ENCODE measurements around the gene KLHL10.
"Not testable (repeated sequence)": the region's sequence is repeated elsewhere in the genome, so short reads cannot be mapped to it uniquely, and the experiment has no call there.

The KLHL10 gene

GRCh38 chr17:41813699-41814124 lies 23.9 kb upstream of the KLHL10 start:
- DNase-seq, result no peak

GRCh38 chr17:41814195-41814594 lies 23.4 kb upstream of the KLHL10 start:
- DNase-seq, result no peak

- no peak for DNase-seq
Observed at GRCh38 chr17:41816637-41817320, 20.8 kb upstream of the KLHL10 start.

DNA sequence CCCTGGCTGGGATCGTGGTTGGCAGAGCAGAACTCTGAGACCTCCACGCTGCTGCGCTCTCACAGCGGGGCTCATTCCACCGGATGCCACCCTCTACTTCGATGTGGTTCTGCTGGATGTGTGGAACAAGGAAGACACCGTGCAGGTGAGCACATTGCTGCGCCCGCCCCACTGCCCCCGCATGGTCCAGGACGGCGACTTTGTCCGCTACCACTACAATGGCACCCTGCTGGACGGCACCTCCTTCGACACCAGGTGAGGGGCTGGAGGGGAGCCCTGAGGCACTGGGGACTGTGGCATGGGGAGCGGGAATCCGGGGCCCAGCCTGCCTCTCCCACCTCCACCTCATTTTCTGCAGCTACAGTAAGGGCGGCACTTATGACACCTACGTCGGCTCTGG lies 19.6 kb upstream of the KLHL10 start:
- no peak for DNase-seq

- no peak for DNase-seq
Observed at GRCh38 chr17:41821776-41822175, 15.8 kb upstream of the KLHL10 start.

DNA sequence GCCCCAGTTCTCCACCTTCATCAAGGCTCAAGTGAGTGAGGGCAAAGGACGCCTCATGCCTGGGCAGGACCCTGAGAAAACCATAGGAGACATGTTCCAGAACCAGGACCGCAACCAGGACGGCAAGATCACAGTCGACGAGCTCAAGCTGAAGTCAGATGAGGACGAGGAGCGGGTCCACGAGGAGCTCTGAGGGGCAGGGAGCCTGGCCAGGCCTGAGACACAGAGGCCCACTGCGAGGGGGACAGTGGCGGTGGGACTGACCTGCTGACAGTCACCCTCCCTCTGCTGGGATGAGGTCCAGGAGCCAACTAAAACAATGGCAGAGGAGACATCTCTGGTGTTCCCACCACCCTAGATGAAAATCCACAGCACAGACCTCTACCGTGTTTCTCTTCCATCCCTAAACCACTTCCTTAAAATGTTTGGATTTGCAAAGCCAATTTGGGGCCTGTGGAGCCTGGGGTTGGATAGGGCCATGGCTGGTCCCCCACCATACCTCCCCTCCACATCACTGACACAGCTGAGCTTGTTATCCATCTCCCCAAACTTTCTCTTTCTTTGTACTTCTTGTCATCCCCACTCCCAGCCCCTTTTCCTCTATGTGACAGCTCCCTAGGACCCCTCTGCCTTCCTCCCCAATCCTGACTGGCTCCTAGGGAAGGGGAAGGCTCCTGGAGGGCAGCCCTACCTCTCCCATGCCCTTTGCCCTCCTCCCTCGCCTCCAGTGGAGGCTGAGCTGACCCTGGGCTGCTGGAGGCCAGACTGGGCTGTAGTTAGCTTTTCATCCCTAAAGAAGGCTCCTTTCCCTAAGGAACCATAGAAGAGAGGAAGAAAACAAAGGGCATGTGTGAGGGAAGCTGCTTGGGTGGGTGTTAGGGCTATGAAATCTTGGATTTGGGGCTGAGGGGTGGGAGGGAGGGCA lies 15.1 kb upstream of the KLHL10 start:
- no peak for DNase-seq

DNA sequence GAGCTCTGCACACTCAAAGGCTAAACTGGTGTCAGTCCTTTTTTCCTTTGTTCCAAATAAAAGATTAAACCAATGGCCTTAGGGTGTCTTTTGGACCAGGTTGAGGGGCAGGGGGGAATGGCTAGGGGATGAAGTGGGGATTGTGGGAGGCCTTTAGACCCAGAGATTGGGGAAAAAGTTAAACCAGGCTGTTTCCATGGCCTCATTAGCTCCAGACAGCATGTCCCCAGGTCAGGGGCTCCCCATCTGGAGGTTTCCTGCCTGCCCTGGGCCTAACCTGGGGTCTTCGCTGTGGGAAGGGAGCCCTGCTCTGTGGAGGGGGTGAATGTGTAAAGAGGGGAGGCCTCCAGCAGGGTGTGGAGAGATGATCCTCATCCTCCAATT lies 14.5 kb upstream of the KLHL10 start:
- DNase-seq, result no peak

- DNase-seq, result no peak
Observed at GRCh38 chr17:41823580-41823979, 14.0 kb upstream of the KLHL10 start.

GRCh38 chr17:41824086-41824485 lies 13.5 kb upstream of the KLHL10 start:
- no peak for DNase-seq

DNA sequence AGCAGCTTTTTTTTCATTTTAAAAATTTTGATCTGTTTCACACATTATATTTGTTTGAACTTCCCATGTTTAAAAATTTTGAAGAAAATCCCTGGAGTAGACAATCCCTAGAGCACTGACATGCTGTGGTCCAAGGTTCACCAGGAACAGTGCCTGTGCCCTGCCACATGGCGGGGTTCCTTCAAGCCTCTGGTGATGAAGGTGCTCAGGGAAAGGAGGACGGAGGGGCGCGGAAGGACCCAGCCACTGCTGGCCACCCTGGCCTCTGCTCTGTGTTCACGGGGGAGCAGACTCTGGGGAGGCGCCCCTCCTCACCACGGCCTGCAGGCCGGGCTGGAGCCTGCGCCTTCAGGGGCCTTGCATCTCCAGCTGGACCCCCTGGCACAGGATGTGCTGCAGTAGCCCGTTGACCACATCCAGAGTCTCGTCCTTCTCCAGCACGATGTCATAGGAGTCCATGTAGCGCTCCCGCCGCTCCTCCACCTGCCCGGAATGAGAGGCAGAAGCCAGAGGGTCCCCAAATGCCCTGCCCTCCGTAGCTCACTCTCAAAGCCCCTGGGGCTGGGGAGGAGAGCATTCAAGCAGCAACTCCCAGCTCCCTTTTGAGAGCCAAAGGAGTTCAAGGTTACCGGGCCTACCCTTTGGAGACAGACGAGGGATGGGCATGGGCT lies 12.3 kb upstream of the KLHL10 start:
- DNase-seq, result no peak

DNA sequence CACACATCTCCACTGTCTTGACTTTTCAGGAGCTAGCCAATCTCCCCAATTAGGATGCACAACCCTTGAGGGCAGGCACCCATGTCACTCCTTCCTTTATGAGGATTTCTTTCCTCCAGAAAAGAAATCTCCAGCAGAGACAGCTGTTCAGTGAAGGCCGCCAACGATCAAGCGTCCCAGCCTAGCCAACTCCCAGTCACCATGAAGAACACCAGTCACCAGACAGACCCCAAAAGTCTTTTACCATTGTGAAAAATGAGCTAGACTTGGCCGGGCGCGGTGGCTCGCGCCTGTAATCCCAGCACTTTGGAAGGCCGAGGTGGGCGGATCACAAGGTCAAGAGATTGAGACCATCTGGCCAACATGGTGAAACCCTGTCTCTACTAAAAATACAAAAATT lies 7.7 kb upstream of the KLHL10 start:
- DNase-seq, result not testable (repeated sequence)

GRCh38 chr17:41835214-41835799 lies 2.3 kb upstream of the KLHL10 start:
- no peak for DNase-seq

DNA sequence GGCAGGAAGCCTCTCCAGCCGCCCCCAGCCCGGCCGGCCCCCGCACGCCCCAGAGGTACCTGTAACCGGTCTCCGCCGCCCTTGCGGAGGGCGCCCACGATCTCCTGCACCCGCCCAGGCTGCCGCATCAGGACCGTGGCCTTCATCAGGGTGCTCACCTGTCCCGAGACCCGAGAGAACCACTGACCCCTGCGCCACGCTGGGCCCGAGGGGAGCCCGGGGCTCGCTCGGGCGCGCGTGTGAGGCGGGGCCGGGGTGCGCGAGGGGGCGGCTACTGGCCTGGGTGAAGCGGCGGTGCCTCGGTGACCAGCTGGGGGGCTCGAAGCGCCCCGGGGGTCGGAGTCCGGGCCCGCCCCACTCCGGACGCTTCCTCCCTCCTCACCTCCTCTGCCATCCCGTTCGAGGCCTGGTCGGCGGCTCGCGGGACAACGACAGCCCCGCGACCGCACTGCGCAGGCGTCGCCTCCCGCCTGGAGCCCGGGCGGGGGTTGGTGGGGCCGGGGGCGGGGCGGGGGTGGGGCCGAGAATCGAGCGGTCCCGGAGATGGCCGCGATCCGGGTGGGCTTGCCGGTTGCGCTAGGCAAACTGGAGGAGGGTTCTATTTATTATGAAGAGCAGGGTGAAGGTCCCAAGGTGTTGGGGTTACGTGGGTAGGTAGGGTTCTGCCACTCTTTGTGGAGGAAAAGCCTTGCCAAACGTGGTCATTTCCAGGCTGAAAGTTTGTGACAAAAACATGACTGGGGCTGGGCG lies 1.6 kb upstream of the KLHL10 start, which contains the start of gene NT5C3B:
Gene NT5C3B (minus strand): TSS at position 433 of the 750 bp plus-strand sequence. CDS start 39 bp downstream, at position 394.
- no peak for DNase-seq

DNA sequence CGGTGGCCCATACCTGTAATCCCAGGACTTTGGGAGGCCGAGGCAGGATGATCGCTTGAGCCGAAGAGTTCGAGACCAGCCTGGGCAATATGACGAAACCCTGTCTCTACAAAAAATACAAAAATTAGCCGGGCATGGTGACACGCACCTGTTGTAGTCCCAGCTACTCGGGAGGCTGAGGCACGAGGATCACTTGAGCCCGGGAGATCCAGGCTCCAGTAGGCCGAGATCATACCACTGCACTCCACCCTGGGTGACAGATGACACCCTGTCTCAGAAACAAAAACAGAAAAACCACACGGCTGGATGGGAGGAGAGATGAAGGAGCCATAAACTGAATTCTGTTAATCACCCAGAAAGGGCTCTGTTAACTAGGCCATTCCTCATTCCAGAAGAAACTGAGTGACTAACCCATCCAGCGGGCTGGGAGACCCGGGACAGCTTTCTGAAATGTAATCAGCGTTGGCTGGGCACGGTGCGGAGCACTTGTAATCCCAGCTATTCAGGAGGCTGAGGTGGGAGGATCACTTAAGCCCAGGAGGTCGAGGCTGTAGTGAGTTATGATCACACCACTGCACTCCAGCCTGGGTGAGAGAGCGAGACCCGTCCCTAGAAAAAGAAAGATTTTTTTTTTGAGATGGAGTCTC lies 952 bp upstream of the KLHL10 start:
- DNase-seq, result no peak

DNA sequence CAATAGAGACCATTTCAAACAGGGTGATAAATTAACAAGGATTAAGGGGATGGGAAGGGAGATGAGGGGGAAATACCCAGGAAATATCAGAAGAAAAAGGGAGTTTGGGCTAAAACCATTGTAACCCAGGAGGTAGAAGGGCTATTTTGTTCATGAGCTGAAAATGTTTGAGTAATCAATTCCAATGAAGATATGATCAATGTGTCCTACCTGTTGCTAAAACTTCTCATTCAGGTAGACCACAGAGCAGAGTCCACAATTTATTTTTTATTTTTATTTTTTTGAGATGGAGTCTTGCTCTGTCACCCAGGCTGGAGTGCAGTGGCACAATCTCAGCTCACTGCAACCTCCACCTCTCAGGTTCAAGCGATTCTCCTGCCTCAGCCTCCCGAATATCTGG lies 1.8 kb downstream of the KLHL10 start:
- DNase-seq, result not testable (repeated sequence)

GRCh38 chr17:41840781-41841180 lies 3.2 kb downstream of the KLHL10 start:
- DNase-seq, result not testable (repeated sequence)

DNA sequence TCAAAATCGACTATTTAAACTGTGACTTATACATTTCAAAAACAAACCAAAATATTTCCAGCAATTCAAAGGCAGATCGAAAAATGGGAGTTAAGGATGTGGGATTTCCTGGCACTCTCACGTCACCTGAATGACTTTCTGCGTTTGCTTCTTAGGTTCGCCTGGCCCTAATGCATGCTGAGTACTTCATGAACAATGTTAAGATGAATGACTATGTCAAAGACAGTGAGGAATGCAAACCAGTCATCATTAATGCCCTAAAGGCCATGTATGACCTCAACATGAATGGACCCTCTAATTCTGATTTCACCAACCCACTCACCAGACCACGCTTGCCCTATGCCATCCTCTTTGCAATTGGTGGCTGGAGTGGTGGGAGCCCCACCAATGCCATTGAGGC lies 7.3 kb downstream of the KLHL10 start:
- DNase-seq, result no peak

GRCh38 chr17:41848788-41849187 lies 11.2 kb downstream of the KLHL10 start:
- DNase-seq, result no peak

- no peak for DNase-seq
Observed at GRCh38 chr17:41849251-41849990, 11.8 kb downstream of the KLHL10 start.

DNA sequence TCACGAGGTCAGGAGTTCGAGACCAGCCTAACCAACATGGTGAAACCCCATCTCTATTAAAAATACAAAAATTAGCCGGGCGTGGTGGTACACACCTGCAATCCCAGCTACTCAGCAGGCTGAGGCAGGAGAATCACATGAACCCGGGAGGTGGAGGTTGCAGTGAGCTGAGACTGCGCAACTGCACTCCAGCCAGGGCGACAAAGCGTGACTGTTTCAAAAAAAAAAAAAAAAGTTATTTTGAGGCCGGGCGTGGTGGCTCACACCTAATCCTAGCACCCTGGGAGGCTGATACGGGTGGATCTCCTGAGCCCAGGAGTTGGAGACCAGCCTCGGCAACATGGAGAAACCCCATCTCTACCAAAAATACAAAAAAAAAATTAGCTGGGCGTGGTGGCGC lies 13.8 kb downstream of the KLHL10 start:
- DNase-seq, result not testable (repeated sequence)

Measured in NCI-H2029 (cell line).